HCT116 (cell line): ENCODE data around the gene CACNA1G. TPM values are rescaled to one million over a fixed set of nuclear protein-coding genes. Genes with fewer than 3 reads are reported as not detected.

Experiments
- ATAC-seq: fragments of 200-7000 bp; cut with Tn5 transposase; 2 replicates; pipeline ENCODE4 v1.9.1; 2020; ENCODE audit warnings: mild to moderate bottlenecking, moderate library complexity
- BruUV-seq: library from RNA; stranded (reverse); fragments of 400-500 nt; replicated peaks from 2 replicates; lab custom pipeline; 2021; lab: Mats Ljungman, UMichigan
- CTCF ChIA-PET: fragments of 300-600 bp; sonication (Branson Sonifier 250); formaldehyde crosslinking; loops from one replicate; lab custom pipeline; 2021; ENCODE audit warnings: antibody characterized with exemption; lab: Charles Lee
- POLR2A ChIA-PET: fragments of 300-600, 350-600 bp; sonication (Branson Sonifier 250); formaldehyde crosslinking; loops from one replicate; lab custom pipeline; 2021; ENCODE audit warnings: antibody characterized with exemption; lab: Charles Lee
- RAD21 ChIA-PET, 2 experiments: fragments of 300-600 bp; sonication (Branson Sonifier 250); formaldehyde crosslinking; loops; one replicate each; lab custom pipeline; 2023; ENCODE audit warnings: low total read pairs in 2 of 2; ENCODE audit not compliant: uncharacterized antibody in 2 of 2, unreplicated experiment in 2 of 2, low non-redundant PET in 1 of 2; lab: Charles Lee
- DNase-seq: peaks from one replicate; pipeline ENCODE4 v3.0.0-alpha.2; 2010; ENCODE audit warnings: low read depth, low spot score
- H2AFZ ChIP-seq: fragments of 200-600 bp; shearing (Covaris generic), sonication (generic); 2 replicates; pipeline ENCODE4 v1.6.1; 2017; ENCODE audit warnings: low read depth, mixed run types, mixed read lengths, antibody characterized with exemption, low read length; ENCODE audit not compliant: poor library complexity, severe bottlenecking
- H3K27ac ChIP-seq: 2 replicates; pipeline ENCODE4 v1.5.1; 2012; ENCODE audit warnings: low read depth, low read length
- H3K27me3 ChIP-seq: fragments of 200-600 bp; sonication (generic); 2 replicates; pipeline ENCODE4 v1.6.1; 2016; ENCODE audit warnings: mixed run types, low read length, mixed read lengths; ENCODE audit not compliant: insufficient read depth
- H3K36me3 ChIP-seq, 2 experiments: fragments of 200-500 bp in 1 of 2; fragments of 200-600 bp in 1 of 2; sonication (Bioruptor generic) in 1 of 2; sonication (generic) in 1 of 2; 2 replicates each; pipeline versions ENCODE4 v1.5.1 to v1.6.1; 2014 to 2016; ENCODE audit warnings: low read length in 2 of 2, inconsistent platforms in 1 of 2, mixed read lengths in 1 of 2, mixed run types in 1 of 2; ENCODE audit not compliant: insufficient read depth in 2 of 2, control insufficient read depth in 1 of 2
- H3K4me1 ChIP-seq, 2 experiments: fragments of 200-600 bp in 1 of 2; sonication (generic) in 1 of 2; 2 replicates each; pipeline versions ENCODE4 v1.5.1 to v1.6.1; 2012 to 2017; ENCODE audit warnings: low read length in 2 of 2, inconsistent platforms in 1 of 2, mild to moderate bottlenecking in 1 of 2, mixed read lengths in 1 of 2, mixed run types in 1 of 2, moderate library complexity in 1 of 2; ENCODE audit not compliant: insufficient read depth in 2 of 2, control insufficient read depth in 1 of 2
- H3K4me2 ChIP-seq: fragments of 200-600 bp; sonication (generic); 2 replicates; pipeline ENCODE4 v1.6.1; 2017; ENCODE audit warnings: mixed run types, low read length, mixed read lengths
- H3K4me3 ChIP-seq, 2 experiments: fragments of 200-600 bp in 1 of 2; sonication (generic) in 1 of 2; replicated peaks in 1 of 2; 2 replicates each; pipeline ENCODE4 v1.5.1; 2011 to 2016; ENCODE audit warnings: low read length in 2 of 2, control low read depth in 1 of 2, low read depth in 1 of 2, mild to moderate bottlenecking in 1 of 2, mixed read lengths in 1 of 2, mixed run types in 1 of 2
- H3K79me2 ChIP-seq: fragments of 200-600 bp; sonication (generic); 2 replicates; pipeline ENCODE4 v1.6.1; 2017; ENCODE audit warnings: mild to moderate bottlenecking, mixed run types, low read length, moderate library complexity, mixed read lengths; ENCODE audit not compliant: insufficient read depth
- H3K9ac ChIP-seq: fragments of 200-600 bp; sonication (generic); 2 replicates; pipeline ENCODE4 v1.6.1; 2016; ENCODE audit warnings: low read length, mixed read lengths
- H3K9me2 ChIP-seq: fragments of 200-600 bp; sonication (generic), shearing (Covaris generic); 2 replicates; pipeline ENCODE4 v1.6.1; 2017; ENCODE audit warnings: mixed run types, mild to moderate bottlenecking, moderate library complexity; ENCODE audit not compliant: insufficient read depth
- H3K9me3 ChIP-seq, 2 experiments: fragments of 200-500 bp in 1 of 2; fragments of 200-600 bp in 1 of 2; sonication (Bioruptor generic) in 1 of 2; sonication (generic) in 1 of 2; 2 replicates each; pipeline ENCODE4 v1.6.1; 2014 to 2017; ENCODE audit warnings: low read length in 2 of 2, mixed read lengths in 2 of 2, inconsistent platforms in 1 of 2, low read depth in 1 of 2, mild to moderate bottlenecking in 1 of 2, mixed run types in 1 of 2, moderate library complexity in 1 of 2; ENCODE audit not compliant: control insufficient read depth in 1 of 2, insufficient read depth in 1 of 2
- H4K20me1 ChIP-seq: fragments of 200-600 bp; sonication (generic), shearing (Covaris generic); 2 replicates; pipeline ENCODE4 v1.6.1; 2017; ENCODE audit warnings: mixed run types, mild to moderate bottlenecking, moderate library complexity; ENCODE audit not compliant: insufficient read depth
- ATF3 ChIP-seq: IDR thresholded peaks from 2 replicates; pipeline ENCODE4 v1.6.1; 2012
- CEBPB ChIP-seq: IDR thresholded peaks from 2 replicates; pipeline ENCODE4 v1.6.1; 2012; ENCODE audit warnings: low read depth
- CTCF ChIP-seq, 3 experiments: fragments of 200-600 bp in 1 of 3; sonication (generic) in 1 of 3; IDR thresholded peaks in 2 of 3; conservative IDR thresholded peaks in 1 of 3; 2 replicates each; pipeline ENCODE4 v1.5.1; 2012 to 2017; ENCODE audit warnings: low read depth in 2 of 3, low read length in 2 of 3, antibody characterized with exemption in 1 of 3, borderline replicate concordance in 1 of 3, control low read depth in 1 of 3, mild to moderate bottlenecking in 1 of 3, mixed read lengths in 1 of 3, mixed run types in 1 of 3, moderate library complexity in 1 of 3; ENCODE audit not compliant: insufficient read depth in 1 of 3
- EGR1 ChIP-seq: IDR thresholded peaks from 2 replicates; pipeline ENCODE4 v1.6.1; 2012; ENCODE audit warnings: low read depth
- ELF1 ChIP-seq: IDR thresholded peaks from 2 replicates; pipeline ENCODE4 v1.6.1; 2012; ENCODE audit warnings: low read depth, borderline replicate concordance
- EZH2 ChIP-seq: fragments of 200-600 bp; sonication (generic); IDR thresholded peaks from 2 replicates; pipeline ENCODE4 v1.6.1; 2017; ENCODE audit warnings: antibody characterized with exemption, mixed run types
- EZH2phosphoT487 ChIP-seq: fragments of 200-600 bp; IDR thresholded peaks from 2 replicates; pipeline ENCODE4 v1.6.1; 2018; ENCODE audit warnings: antibody characterized with exemption, borderline replicate concordance
- JUND ChIP-seq: IDR thresholded peaks from 2 replicates; pipeline ENCODE4 v1.6.1; 2012
- MAX ChIP-seq: IDR thresholded peaks from 2 replicates; pipeline ENCODE4 v1.6.1; 2012
- POLR2A ChIP-seq: IDR thresholded peaks from 2 replicates; pipeline ENCODE4 v1.7.0; 2011; ENCODE audit warnings: borderline replicate concordance; ENCODE audit not compliant: insufficient read depth, insufficient read length; ENCODE audit errors: extremely low read depth
- POLR2AphosphoS5 ChIP-seq: IDR thresholded peaks from 2 replicates; pipeline ENCODE4 v1.6.1; 2011; ENCODE audit warnings: mild to moderate bottlenecking, low read depth, low read length, moderate library complexity
- REST ChIP-seq: IDR thresholded peaks from 2 replicates; pipeline ENCODE4 v1.6.1; 2012; ENCODE audit warnings: low read depth
- SIN3A ChIP-seq: IDR thresholded peaks from 2 replicates; pipeline ENCODE4 v1.6.1; 2012; ENCODE audit warnings: low read depth
- SRF ChIP-seq: IDR thresholded peaks from 2 replicates; pipeline ENCODE4 v1.6.1; 2012; ENCODE audit warnings: low read depth
- YY1 ChIP-seq: IDR thresholded peaks from 2 replicates; pipeline ENCODE4 v1.6.1; 2011; ENCODE audit warnings: low read length, low read depth, moderate library complexity, mild to moderate bottlenecking; ENCODE audit not compliant: insufficient replicate concordance; ENCODE audit errors: extremely low read depth
- ZBTB33 ChIP-seq: IDR thresholded peaks from 2 replicates; pipeline ENCODE4 v1.6.1; 2011; ENCODE audit warnings: mild to moderate bottlenecking, low read length, moderate library complexity; ENCODE audit not compliant: insufficient replicate concordance; ENCODE audit errors: extremely low read depth
- ZFX ChIP-seq: fragments of 450-650 bp; IDR thresholded peaks from 2 replicates; pipeline ENCODE4 v1.6.1; 2017
- ZNF274 ChIP-seq: fragments of 200-500 bp; sonication (Bioruptor generic); IDR thresholded peaks from 2 replicates; pipeline ENCODE4 v1.6.1; 2014; ENCODE audit warnings: mild to moderate bottlenecking, low read depth, low read length, inconsistent platforms
- intact Hi-C: fragments of 100-400 bp; cut with micrococcal nuclease; formaldehyde crosslinking; loops from 2 replicates; pipeline ENCODE4 v1.10.0; 2022
- total RNA-seq: library from RNA; stranded (reverse); gene quantifications from one replicate; pipeline ENCODE4 v1.2.1, GENCODE V29; 2021; ENCODE audit not compliant: unreplicated experiment

Gene CACNA1G
- total RNA-seq, 1 experiment from 2014 or later, result 3.4 TPM

GRCh38 chr17:50536683-50537646 lies 23.6 kb upstream of the CACNA1G start:
- Histone ChIP-seq H3K36me3 (no peaks in the 10 kb centered on the region; a peak in 1 of 4 replicates), H3K27me3 (no peaks in the 10 kb centered on the region), H3K4me3 (no peak overlapping the region), H3K4me1 (peaks cover 52 to 66% of the 10 kb centered on the region in 2 experiments), H3K27ac (no peak overlapping the region), H3K9me2 (no peaks in the 10 kb centered on the region), H2AFZ (no peak overlapping the region), H3K79me2 (no peaks in the 10 kb centered on the region; the same call in 1 of the 2 replicates), H3K9me3 (no peaks in the 10 kb centered on the region), H3K9ac (no peak overlapping the region), H3K4me2 (no peak overlapping the region), H4K20me1 (no peaks in the 10 kb centered on the region)
- DNase-seq (no peak), ATAC-seq (no peak)
- ChIA-PET RAD21 (interaction anchor here in 1 of 2 experiments (0.5 kb wide), 1 partner anchor 158 kb away, joined by 3 read pairs; no protein-coding TSS in a partner anchor), CTCF (no interaction called here), POLR2A (interaction anchor here (0.6 kb wide), 1 partner anchor 33 kb away, joined by 3 read pairs; no protein-coding TSS in a partner anchor)
- no TSS peak for BruUV-seq
- intact Hi-C loops, result no loop called here
- TF ChIP-seq MAX, result no peak
- no peak for TF ChIP-seq EZH2phosphoT487
- TF ChIP-seq REST, result no peak
- TF ChIP-seq YY1, result no peak
- no peak for TF ChIP-seq SIN3A
- no peak for TF ChIP-seq EGR1
- no peak for TF ChIP-seq ZBTB33
- no peak for TF ChIP-seq ELF1
- no peak for TF ChIP-seq POLR2AphosphoS5
- TF ChIP-seq ZNF274, result no peak
- no peak for TF ChIP-seq ATF3
- TF ChIP-seq CTCF (IDR thresholded peaks at IDR 0.05 in 2 of 3, conservative IDR thresholded peaks at IDR 0.05 in 1 of 3; ENCODE audit: borderline replicate concordance in 1 of 3, insufficient read depth in 1 of 3, low read depth in 2 of 3, low read length in 2 of 3), result no peak
- no peak for TF ChIP-seq SRF
- TF ChIP-seq EZH2, result no peak
- TF ChIP-seq ZFX, result no peak
- TF ChIP-seq CEBPB, result no peak
- no peak for TF ChIP-seq POLR2A
- TF ChIP-seq JUND, result no peak
